ENCODE measurements around the gene INTS6.
A peak's percentile ranks its signal among the peaks of the same experiment; 100 is the strongest.

The INTS6 gene

GRCh38 chr13:51452361-51453206 lies at the start of gene INTS6:
Gene INTS6, minus strand, starts transcription at chr13:51453036. Its CDS starts 511 bp downstream, at chr13:51452525.
- DNase-seq: peak; percentile 99

GRCh38 chr13:51502153-51502651 lies 49.4 kb upstream of the INTS6 start:
- DNase-seq: no peak

GRCh38 chr13:51501592-51502152 lies 48.8 kb upstream of the INTS6 start:
- no peak for DNase-seq

GRCh38 chr13:51501096-51501495 lies 48.3 kb upstream of the INTS6 start:
- no peak for DNase-seq

- DNase-seq: no peak
Observed at GRCh38 chr13:51500687-51501086, 47.9 kb upstream of the INTS6 start.

- DNase-seq: no peak
Observed at GRCh38 chr13:51499841-51500240, 47.0 kb upstream of the INTS6 start.

- no peak for DNase-seq
Observed at GRCh38 chr13:51495316-51495715, 42.5 kb upstream of the INTS6 start.

GRCh38 chr13:51494156-51494555 lies 41.3 kb upstream of the INTS6 start:
- DNase-seq: no peak

- DNase-seq: no peak
Observed at GRCh38 chr13:51488212-51488611, 35.4 kb upstream of the INTS6 start.

- DNase-seq: no peak
Observed at GRCh38 chr13:51481656-51482055, 28.8 kb upstream of the INTS6 start.

- no peak for DNase-seq
Observed at GRCh38 chr13:51479199-51479523, 26.3 kb upstream of the INTS6 start.

- no peak for DNase-seq
Observed at GRCh38 chr13:51478418-51479198, 25.8 kb upstream of the INTS6 start.

GRCh38 chr13:51477653-51478324 lies 25.0 kb upstream of the INTS6 start:
- no peak for DNase-seq

- DNase-seq: no peak
Observed at GRCh38 chr13:51477149-51477548, 24.3 kb upstream of the INTS6 start.

GRCh38 chr13:51475727-51476501 lies 23.1 kb upstream of the INTS6 start:
- DNase-seq: no peak

GRCh38 chr13:51469790-51470189 lies 17.0 kb upstream of the INTS6 start:
- no peak for DNase-seq

GRCh38 chr13:51467730-51468129 lies 14.9 kb upstream of the INTS6 start:
- no peak for DNase-seq

- no peak for DNase-seq
Observed at GRCh38 chr13:51465124-51465523, 12.3 kb upstream of the INTS6 start.

- no peak for DNase-seq
Observed at GRCh38 chr13:51457086-51457815, 4.4 kb upstream of the INTS6 start.

- DNase-seq: no peak
Observed at GRCh38 chr13:51456510-51456909, 3.7 kb upstream of the INTS6 start.

- DNase-seq: no peak
Observed at GRCh38 chr13:51455532-51455931, 2.7 kb upstream of the INTS6 start.
